Middle frontal gyrus (tissue), 1 donor: ENCODE data around the gene ILK.

ENCODE experiments used
- DNase-seq: peaks from one replicate; pipeline ENCODE4 v3.0.0-alpha.2; 2015; ENCODE audit warnings: low spot score; ENCODE audit errors: extremely low spot score

The ILK gene

GRCh38 chr11:6606471-6607189, 3.1 kb downstream of the ILK start:
- DNase-seq, result no peak

GRCh38 chr11:6607190-6607795, 3.7 kb downstream of the ILK start:
- DNase-seq, result no peak

- no peak for DNase-seq
These were observed 4.4 kb downstream of the ILK start for GRCh38 chr11:6608011-6608410.

- DNase-seq, result no peak
These were observed 5.3 kb downstream of the ILK start for GRCh38 chr11:6608726-6609501.

GRCh38 chr11:6609502-6610015, 6.0 kb downstream of the ILK start:
- no peak for DNase-seq

GRCh38 chr11:6610591-6610990, 7.0 kb downstream of the ILK start:
- no peak for DNase-seq

- DNase-seq, result no peak
These were observed 7.8 kb downstream of the ILK start for GRCh38 chr11:6611092-6611962.

GRCh38 chr11:6611963-6612212, 8.3 kb downstream of the ILK start:
- no peak for DNase-seq

GRCh38 chr11:6612213-6613041, 8.9 kb downstream of the ILK start, which contains the start of gene TAF10:
TAF10 (minus strand) TSS chr11:6612216; CDS start chr11:6612189, 27 bp downstream.
- DNase-seq, result peak; percentile 86

- no peak for DNase-seq
These were observed 9.9 kb downstream of the ILK start for GRCh38 chr11:6613496-6613895.

- no peak for DNase-seq
These were observed 10.9 kb downstream of the ILK start for GRCh38 chr11:6614446-6614845.

- DNase-seq, result no peak
These were observed 11.5 kb downstream of the ILK start for GRCh38 chr11:6615046-6615445.

- DNase-seq, result no peak
These were observed 12.5 kb downstream of the ILK start for GRCh38 chr11:6615882-6616585.

GRCh38 chr11:6616596-6617250, 13.1 kb downstream of the ILK start:
- DNase-seq, result no peak

- DNase-seq, result no peak
These were observed 13.8 kb downstream of the ILK start for GRCh38 chr11:6617315-6617781.

- no peak for DNase-seq
These were observed 14.8 kb downstream of the ILK start for GRCh38 chr11:6618117-6619003.

GRCh38 chr11:6619004-6619745, 15.6 kb downstream of the ILK start, which contains the start of gene TPP1:
TPP1 (minus strand) TSS chr11:6619422; CDS start chr11:6619400, 22 bp downstream.
- DNase-seq, result peak; percentile 97
